IPS-NIHi11 (cell line): ENCODE results near the gene NDUFS8.

Experiments
- DNase-seq: peaks from one replicate; pipeline ENCODE4 v3.0.0; 2012; ENCODE audit warnings: mixed read lengths, low spot score

NDUFS8 gene

GRCh38 chr11:68049509-68050370, 19.3 kb downstream of the NDUFS8 start:
- peak; percentile 38 for DNase-seq

GRCh38 chr11:68050371-68050841, 19.9 kb downstream of the NDUFS8 start:
- peak; percentile 27 for DNase-seq

GRCh38 chr11:68051191-68052136, 21.0 kb downstream of the NDUFS8 start:
- DNase-seq = peak; percentile 55

- no peak for DNase-seq
These were observed 21.8 kb downstream of the NDUFS8 start for GRCh38 chr11:68052137-68052873.

GRCh38 chr11:68053117-68053516, 22.6 kb downstream of the NDUFS8 start:
- DNase-seq = no peak

GRCh38 chr11:68053981-68054812, 23.7 kb downstream of the NDUFS8 start:
- no peak for DNase-seq

- no peak for DNase-seq
These were observed 26.1 kb downstream of the NDUFS8 start for GRCh38 chr11:68056317-68057285.

- DNase-seq = no peak
These were observed 27.3 kb downstream of the NDUFS8 start for GRCh38 chr11:68057807-68058206.

- DNase-seq = no peak
These were observed 31.0 kb downstream of the NDUFS8 start for GRCh38 chr11:68061508-68061907.

- DNase-seq = no peak
These were observed 34.4 kb downstream of the NDUFS8 start for GRCh38 chr11:68064926-68065325.

- DNase-seq = no peak
These were observed 35.4 kb downstream of the NDUFS8 start for GRCh38 chr11:68065841-68066240.

- no peak for DNase-seq
These were observed 36.3 kb downstream of the NDUFS8 start for GRCh38 chr11:68066742-68067141.

GRCh38 chr11:68067991-68068390, 37.5 kb downstream of the NDUFS8 start:
- DNase-seq = no peak

GRCh38 chr11:68071281-68072048, 41.0 kb downstream of the NDUFS8 start:
- DNase-seq = no peak

GRCh38 chr11:68074584-68075352, 44.3 kb downstream of the NDUFS8 start:
- DNase-seq = no peak

GRCh38 chr11:68076371-68077042, 46.0 kb downstream of the NDUFS8 start:
- DNase-seq = no peak
